HG02973 (cell line): Measurements from ENCODE around the gene SMIM5.

Experiments
- ATAC-seq: cut with Tn5 transposase; IDR thresholded peaks from one replicate; pipeline ENCODE4 v1.9.1; 2021; ENCODE audit warnings: moderate library complexity; ENCODE audit not compliant: unreplicated experiment

SMIM5 gene

DNA sequence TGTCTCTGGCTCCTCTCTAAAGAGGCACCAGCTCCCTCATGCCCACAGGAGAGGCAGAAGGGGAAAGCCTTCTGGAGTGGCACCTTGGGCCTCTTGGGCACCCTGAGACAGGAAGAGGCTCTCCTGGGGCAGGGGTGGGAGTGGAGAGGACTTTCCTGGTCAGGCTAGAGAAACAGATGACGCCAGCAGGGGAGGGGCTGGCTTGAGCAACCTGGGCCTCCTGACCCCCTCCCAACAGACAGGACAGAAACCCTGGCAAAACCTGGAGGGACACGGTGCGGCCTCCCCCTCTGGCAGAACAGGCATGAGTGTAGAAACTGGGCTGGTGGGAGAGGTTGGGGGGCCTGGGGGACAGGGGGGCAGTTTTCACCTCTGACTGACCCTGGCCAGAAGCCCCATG lies 6.1 kb downstream of the SMIM5 start:
- ATAC-seq: no peak

DNA sequence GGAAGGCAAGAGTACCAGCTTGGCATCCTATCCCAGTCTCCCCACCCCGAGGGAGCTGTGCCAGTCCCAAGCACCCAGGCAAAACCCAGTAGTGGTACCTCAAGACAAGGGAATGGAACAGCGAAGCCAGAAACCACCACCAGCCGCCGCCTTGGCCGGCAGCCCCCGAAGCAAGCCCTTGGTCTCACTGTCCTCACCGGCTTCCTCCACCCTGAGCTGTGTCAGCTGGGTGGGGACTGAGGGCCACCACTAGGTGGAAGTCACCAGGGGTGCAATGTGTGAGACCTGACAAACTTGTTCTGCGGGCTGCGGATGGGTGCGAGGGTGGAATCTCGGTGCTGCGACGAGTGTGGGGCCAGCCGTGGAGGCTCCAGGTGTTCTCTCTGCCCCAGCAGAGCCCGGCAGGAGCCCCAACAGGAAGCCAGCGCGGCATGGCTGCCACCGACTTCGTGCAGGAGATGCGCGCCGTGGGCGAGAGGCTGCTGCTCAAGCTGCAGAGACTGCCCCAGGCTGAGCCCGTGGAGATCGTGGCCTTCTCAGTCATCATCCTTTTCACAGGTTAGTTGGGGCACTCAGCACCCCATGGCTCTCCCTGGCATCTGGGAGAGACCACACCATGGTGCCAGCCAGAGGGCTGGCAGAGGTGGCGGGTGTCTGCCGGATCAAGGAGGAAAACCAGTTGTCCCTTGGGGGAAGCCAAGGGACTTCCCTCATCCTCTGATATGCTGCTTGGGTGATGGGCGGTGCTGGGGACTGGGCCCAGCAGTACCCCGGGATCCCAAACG lies 6.7 kb downstream of the SMIM5 start:
- no peak for ATAC-seq

DNA sequence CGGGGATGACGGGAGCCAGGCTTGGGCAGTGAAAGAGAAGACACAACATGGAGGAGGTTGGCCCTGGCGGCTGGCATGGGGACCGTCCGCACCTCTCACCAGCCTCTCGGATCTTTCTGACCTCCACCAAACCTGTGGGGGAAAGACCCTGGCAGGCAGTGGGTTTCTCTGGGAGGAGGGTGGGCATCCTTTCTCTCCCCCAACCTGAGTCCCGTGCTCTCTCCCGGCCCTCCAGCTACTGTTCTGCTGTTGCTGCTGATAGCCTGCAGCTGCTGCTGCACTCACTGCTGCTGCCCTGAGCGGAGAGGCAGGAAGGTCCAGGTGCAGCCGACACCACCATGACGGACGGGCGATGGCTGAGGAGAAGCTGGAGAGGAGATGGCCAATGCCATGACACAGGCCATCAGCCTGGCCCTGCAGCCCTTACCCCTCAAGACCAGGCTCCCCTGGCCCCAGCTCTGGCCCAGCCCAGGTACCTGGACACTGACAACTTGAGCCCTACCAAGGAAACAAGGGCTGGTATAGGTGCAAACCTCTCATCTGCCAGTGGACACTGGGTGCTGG lies 7.4 kb downstream of the SMIM5 start:
- ATAC-seq: no peak

GRCh38 chr17:75641343-75641742 lies 8.1 kb downstream of the SMIM5 start:
- ATAC-seq: no peak

DNA sequence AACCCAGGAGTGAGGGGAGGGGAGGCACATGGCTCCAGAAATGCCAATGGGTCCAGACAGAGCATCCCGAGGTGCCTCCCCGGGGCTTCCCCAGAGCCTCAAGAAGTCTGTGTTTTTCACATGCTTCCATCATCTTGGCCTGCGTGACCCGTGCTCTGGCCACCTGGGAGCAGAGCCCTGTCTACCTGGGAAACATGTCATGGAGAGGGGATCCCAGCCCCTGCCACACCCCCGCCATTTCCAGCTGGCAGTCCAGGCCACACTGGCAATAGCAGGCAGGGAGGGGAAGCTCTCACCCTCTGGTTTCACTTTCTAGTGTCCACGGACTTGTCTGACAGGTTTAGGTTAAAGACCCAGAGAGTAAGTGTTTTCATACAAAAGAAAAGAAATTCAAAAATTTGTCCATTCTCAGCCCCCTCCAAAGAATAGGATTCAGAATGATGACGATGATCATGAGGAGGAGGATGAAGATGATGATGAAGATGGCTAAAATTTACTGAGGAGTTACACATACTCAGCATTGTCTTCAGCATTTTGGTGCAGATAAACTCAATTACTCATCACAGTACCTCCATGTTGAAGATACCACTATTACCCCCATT lies 9.0 kb downstream of the SMIM5 start:
- no peak for ATAC-seq

DNA sequence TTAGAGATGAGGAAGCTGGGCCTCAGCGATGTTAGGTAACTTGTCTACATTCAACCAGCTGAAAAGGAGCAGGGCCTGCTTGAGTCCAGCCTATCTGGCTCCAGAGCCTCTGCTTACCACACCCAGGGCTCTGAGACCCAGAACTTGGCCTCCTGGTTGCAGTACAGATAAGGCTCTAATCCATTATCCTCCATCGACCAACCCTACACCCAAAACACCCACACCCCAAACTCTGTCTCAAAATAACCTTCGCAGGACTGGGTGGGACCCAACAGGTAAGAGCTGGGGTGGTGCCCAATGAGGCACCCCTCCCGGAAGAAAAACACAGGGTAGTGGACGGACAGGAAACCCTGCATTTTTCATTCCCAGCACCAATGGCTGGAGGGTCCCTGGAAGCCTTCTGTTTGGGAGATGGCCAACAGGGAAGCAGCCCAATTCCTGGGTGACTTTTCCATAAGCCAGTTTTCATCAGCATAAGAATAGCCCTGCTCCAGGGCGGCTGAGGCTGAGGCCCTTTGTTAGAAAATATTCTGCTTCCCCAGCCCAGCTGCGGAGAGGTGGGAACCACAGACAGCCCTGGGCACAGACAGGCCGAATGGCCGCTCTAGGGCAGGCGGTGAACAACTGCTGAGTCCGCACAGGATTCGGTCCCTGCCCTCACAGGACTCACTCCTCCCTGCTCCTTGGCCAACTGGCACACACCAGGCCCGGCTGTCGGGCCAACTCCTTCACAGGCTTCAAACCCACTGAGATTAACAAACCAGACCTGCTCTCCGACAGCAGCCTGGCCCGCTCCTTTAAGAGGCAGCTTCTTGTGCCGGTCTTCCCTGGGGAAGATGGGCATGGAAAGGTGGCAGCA lies 9.8 kb downstream of the SMIM5 start:
- ATAC-seq: no peak

- no peak for ATAC-seq
Measured at GRCh38 chr17:75643643-75644017, 10.4 kb downstream of the SMIM5 start.

- no peak for ATAC-seq
Measured at GRCh38 chr17:75645501-75645888, 12.3 kb downstream of the SMIM5 start.

DNA sequence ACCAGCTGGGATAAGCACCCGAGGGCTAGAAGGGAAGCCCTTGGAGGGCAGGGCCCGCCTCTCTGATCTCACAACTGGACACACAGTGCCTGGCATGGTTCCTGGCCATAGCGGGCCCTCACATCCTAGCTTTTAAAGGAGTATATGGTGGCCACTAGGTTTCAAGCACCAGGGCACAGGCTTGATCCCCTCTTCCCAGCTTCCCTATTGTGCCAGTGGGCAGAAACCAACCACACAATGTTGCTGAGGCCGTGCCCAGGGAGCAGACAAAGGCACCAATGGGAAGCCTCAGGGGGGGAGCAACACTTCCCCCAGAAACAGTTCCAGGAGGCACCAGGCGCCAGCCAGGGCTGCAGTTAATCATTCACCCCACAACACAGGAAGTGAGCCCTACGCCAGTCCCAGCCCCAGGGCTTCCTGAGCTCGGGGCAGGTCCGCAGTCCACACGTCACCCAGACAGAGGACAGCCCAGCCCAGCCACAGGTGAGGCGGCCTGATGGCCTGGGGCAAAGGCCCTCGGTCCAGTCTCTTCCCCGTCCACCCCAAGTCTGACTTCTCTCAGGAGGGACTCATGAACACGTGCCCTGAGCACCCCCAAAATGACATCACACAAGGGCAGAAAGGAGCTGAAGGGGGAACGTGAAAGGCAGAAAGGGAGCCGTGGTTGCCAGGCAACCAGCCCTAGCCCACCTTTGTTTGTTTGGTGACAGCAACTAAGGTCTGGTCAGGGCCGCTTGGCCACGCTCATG lies 12.8 kb downstream of the SMIM5 start:
- peak; percentile 73 for ATAC-seq

GRCh38 chr17:75646638-75646992 lies 13.4 kb downstream of the SMIM5 start:
- ATAC-seq: no peak

GRCh38 chr17:75647061-75647460 lies 13.8 kb downstream of the SMIM5 start:
- no peak for ATAC-seq

- ATAC-seq: no peak
Measured at GRCh38 chr17:75647921-75648320, 14.7 kb downstream of the SMIM5 start.

- ATAC-seq: no peak
Measured at GRCh38 chr17:75649687-75650086, 16.5 kb downstream of the SMIM5 start.

DNA sequence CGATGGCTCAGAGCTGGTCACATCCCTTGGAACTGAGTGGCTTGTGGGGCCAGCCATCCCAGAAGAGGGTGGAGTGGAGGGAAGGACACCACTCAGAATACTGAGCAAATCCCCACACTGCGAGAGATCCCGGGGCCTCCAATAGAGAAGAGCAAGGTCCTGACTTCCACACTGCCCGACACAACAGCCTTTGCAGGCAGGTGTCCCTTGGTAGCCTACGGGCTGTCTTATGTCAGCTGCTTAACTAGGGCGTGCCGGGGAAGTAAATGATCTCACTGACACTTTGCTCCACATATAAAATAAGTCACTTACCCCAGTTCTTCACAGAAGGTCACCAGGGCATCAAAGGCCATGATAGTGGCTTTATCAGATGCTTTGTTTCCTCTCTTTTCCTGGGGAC lies 17.6 kb downstream of the SMIM5 start:
- ATAC-seq: no peak

DNA sequence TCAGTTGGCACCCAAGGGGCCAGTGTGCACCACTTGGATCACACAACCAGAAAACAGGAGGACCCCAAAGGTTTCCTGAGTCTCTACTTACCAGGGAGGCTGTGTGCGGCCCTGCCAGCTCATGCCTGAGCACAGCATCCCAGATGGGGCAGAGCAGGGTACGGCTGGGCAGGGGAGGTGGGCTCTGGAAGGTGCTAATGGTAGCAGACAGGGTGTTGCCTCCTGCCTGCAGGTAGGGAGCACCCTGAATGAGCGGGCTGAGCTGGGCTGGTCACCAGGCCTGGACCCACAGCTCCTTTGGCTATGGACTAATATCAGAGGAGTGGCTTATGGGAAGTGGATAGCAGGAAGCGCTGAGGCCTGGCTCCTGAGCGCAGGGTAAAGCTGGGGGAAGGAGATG lies 19.1 kb downstream of the SMIM5 start:
- no peak for ATAC-seq

- ATAC-seq: no peak
Measured at GRCh38 chr17:75652934-75653549, 19.8 kb downstream of the SMIM5 start.

GRCh38 chr17:75654176-75654575 lies 20.9 kb downstream of the SMIM5 start:
- no peak for ATAC-seq

GRCh38 chr17:75658237-75658636 lies 25.0 kb downstream of the SMIM5 start:
- no peak for ATAC-seq

GRCh38 chr17:75661531-75661930 lies 28.3 kb downstream of the SMIM5 start:
- ATAC-seq: no peak

DNA sequence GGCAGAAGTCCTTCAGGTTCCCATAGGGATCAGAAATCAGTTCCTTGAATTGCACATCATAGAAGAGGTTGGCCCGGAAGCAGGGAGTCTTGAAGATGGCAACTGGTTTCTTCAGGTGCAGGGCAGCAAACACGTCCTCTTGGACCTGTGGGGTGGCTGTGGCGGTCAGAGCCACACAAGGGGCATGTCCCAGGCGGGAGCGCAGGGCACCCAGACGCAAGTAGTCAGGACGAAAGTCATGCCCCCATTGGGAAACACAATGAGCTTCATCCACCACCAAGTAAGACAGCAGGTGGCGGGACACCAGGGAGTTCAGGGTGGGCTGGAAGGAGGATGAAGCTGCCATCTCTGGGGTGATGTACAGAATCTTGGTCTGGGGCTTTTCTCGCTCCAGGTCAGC lies 29.3 kb downstream of the SMIM5 start:
- no peak for ATAC-seq
